Stimulated activated naive CD8-positive, alpha-beta T cell treated with anti-CD3 and anti-CD28 coated beads, Interleukin-15, Interleukin-2, amounts not matched to agents 100 ng/mL and 50 ng/mL, for 24 hours (primary cell): ENCODE measurements around the gene DSP.

ENCODE experiments used
- H3K27ac Mint-ChIP-seq: one replicate; pipeline ENCODE4 v1.8.0; 2021; ENCODE audit warnings: mild to moderate bottlenecking, mixed read lengths
- H3K27me3 Mint-ChIP-seq: one replicate; pipeline ENCODE4 v1.8.0; 2021; ENCODE audit warnings: mixed read lengths
- H3K36me3 Mint-ChIP-seq: one replicate; pipeline ENCODE4 v1.8.0; 2021; ENCODE audit warnings: low read depth, mixed read lengths
- H3K4me1 Mint-ChIP-seq: one replicate; pipeline ENCODE4 v1.8.0; 2021; ENCODE audit warnings: low read depth, mixed read lengths
- H3K4me3 Mint-ChIP-seq: one replicate; pipeline ENCODE4 v1.8.0; 2021; ENCODE audit warnings: mild to moderate bottlenecking, mixed read lengths
- H3K9me3 Mint-ChIP-seq: one replicate; pipeline ENCODE4 v1.8.0; 2021; ENCODE audit warnings: mixed read lengths

The DSP gene

GRCh38 chr6:7522873-7523272 is 18.6 kb upstream of the DSP start:
- Mint-ChIP-seq H3K9me3 (no peaks in the 10 kb centered on the region), H3K4me1 (no peaks in the 10 kb centered on the region), H3K27me3 (peaks cover 55% of the 10 kb centered on the region), H3K36me3 (no peaks in the 10 kb centered on the region), H3K4me3 (no peak overlapping the region), H3K27ac (no peak overlapping the region)

- H3K4me1 Mint-ChIP-seq: no peaks in the 10 kb centered on the region
- H3K27ac Mint-ChIP-seq: no peak overlapping the region
- no peaks in the 10 kb centered on the region for H3K36me3 Mint-ChIP-seq
- no peak overlapping the region for H3K4me3 Mint-ChIP-seq
- peaks cover 62% of the 10 kb centered on the region for H3K27me3 Mint-ChIP-seq
- no peaks in the 10 kb centered on the region for H3K9me3 Mint-ChIP-seq
Measured at GRCh38 chr6:7523922-7524321, 17.5 kb upstream of the DSP start.

- Mint-ChIP-seq H3K27ac (no peak overlapping the region), H3K36me3 (no peaks in the 10 kb centered on the region), H3K9me3 (no peaks in the 10 kb centered on the region), H3K4me1 (no peaks in the 10 kb centered on the region), H3K4me3 (no peak overlapping the region), H3K27me3 (peaks cover 64% of the 10 kb centered on the region)
Measured at GRCh38 chr6:7526755-7527154, 14.7 kb upstream of the DSP start.

GRCh38 chr6:7528565-7528964 is 12.9 kb upstream of the DSP start:
- peaks cover 57% of the 10 kb centered on the region for H3K27me3 Mint-ChIP-seq

GRCh38 chr6:7529141-7529540 is 12.3 kb upstream of the DSP start:
- H3K36me3 Mint-ChIP-seq: no peaks in the 10 kb centered on the region
- no peak overlapping the region for H3K27ac Mint-ChIP-seq
- H3K4me3 Mint-ChIP-seq: no peak overlapping the region
- no peaks in the 10 kb centered on the region for H3K9me3 Mint-ChIP-seq
- peaks cover 53% of the 10 kb centered on the region for H3K27me3 Mint-ChIP-seq
- no peaks in the 10 kb centered on the region for H3K4me1 Mint-ChIP-seq

More at GRCh38 chr6:7528565-7528964, 12.9 kb upstream of the DSP start:
- H3K9me3 Mint-ChIP-seq: no peaks in the 10 kb centered on the region
- H3K4me3 Mint-ChIP-seq: no peak overlapping the region
- H3K36me3 Mint-ChIP-seq: no peaks in the 10 kb centered on the region
- H3K4me1 Mint-ChIP-seq: no peaks in the 10 kb centered on the region
- no peak overlapping the region for H3K27ac Mint-ChIP-seq

- H3K36me3 Mint-ChIP-seq: no peaks in the 10 kb centered on the region
- no peak overlapping the region for H3K4me3 Mint-ChIP-seq
- H3K4me1 Mint-ChIP-seq: no peaks in the 10 kb centered on the region
- H3K27ac Mint-ChIP-seq: no peak overlapping the region
- H3K27me3 Mint-ChIP-seq: peaks cover 50% of the 10 kb centered on the region
- no peaks in the 10 kb centered on the region for H3K9me3 Mint-ChIP-seq
Measured at GRCh38 chr6:7532232-7532631, 9.2 kb upstream of the DSP start.

GRCh38 chr6:7532821-7533220 is 8.7 kb upstream of the DSP start:
- H3K27ac Mint-ChIP-seq: no peak overlapping the region
- H3K4me1 Mint-ChIP-seq: no peaks in the 10 kb centered on the region
- peaks cover 50% of the 10 kb centered on the region for H3K27me3 Mint-ChIP-seq
- no peak overlapping the region for H3K4me3 Mint-ChIP-seq
- no peaks in the 10 kb centered on the region for H3K9me3 Mint-ChIP-seq
- no peaks in the 10 kb centered on the region for H3K36me3 Mint-ChIP-seq

- no peaks in the 10 kb centered on the region for H3K4me1 Mint-ChIP-seq
- no peak overlapping the region for H3K4me3 Mint-ChIP-seq
- no peaks in the 10 kb centered on the region for H3K9me3 Mint-ChIP-seq
- H3K27me3 Mint-ChIP-seq: peaks cover 51% of the 10 kb centered on the region
- no peak overlapping the region for H3K27ac Mint-ChIP-seq
- H3K36me3 Mint-ChIP-seq: no peaks in the 10 kb centered on the region
Measured at GRCh38 chr6:7534192-7534591, 7.3 kb upstream of the DSP start.

- no peak overlapping the region for H3K4me3 Mint-ChIP-seq
- no peaks in the 10 kb centered on the region for H3K36me3 Mint-ChIP-seq
- H3K27ac Mint-ChIP-seq: no peak overlapping the region
- peaks cover 60% of the 10 kb centered on the region for H3K27me3 Mint-ChIP-seq
- no peaks in the 10 kb centered on the region for H3K9me3 Mint-ChIP-seq
- H3K4me1 Mint-ChIP-seq: peaks cover 5% of the 10 kb centered on the region
Measured at GRCh38 chr6:7535498-7535897, 6.0 kb upstream of the DSP start.

GRCh38 chr6:7537565-7538174 is 3.8 kb upstream of the DSP start:
- no peaks in the 10 kb centered on the region for H3K9me3 Mint-ChIP-seq
- peaks cover 12% of the 10 kb centered on the region for H3K4me1 Mint-ChIP-seq
- no peaks in the 10 kb centered on the region for H3K36me3 Mint-ChIP-seq
- no peak overlapping the region for H3K4me3 Mint-ChIP-seq
- no peak overlapping the region for H3K27ac Mint-ChIP-seq
- peaks cover 60% of the 10 kb centered on the region for H3K27me3 Mint-ChIP-seq

GRCh38 chr6:7538484-7538883 is 3.0 kb upstream of the DSP start:
- no peak overlapping the region for H3K27ac Mint-ChIP-seq
- no peaks in the 10 kb centered on the region for H3K36me3 Mint-ChIP-seq
- peaks cover 12% of the 10 kb centered on the region for H3K4me1 Mint-ChIP-seq
- H3K9me3 Mint-ChIP-seq: no peaks in the 10 kb centered on the region
- H3K27me3 Mint-ChIP-seq: peaks cover 62% of the 10 kb centered on the region
- H3K4me3 Mint-ChIP-seq: no peak overlapping the region

- Mint-ChIP-seq H3K27me3 (peaks cover 76% of the 10 kb centered on the region), H3K27ac (no peak overlapping the region), H3K4me3 (peak overlapping the region; percentile 73), H3K9me3 (no peaks in the 10 kb centered on the region), H3K4me1 (peaks cover 15% of the 10 kb centered on the region), H3K36me3 (no peaks in the 10 kb centered on the region)
Measured at GRCh38 chr6:7540595-7540994, 876 bp upstream of the DSP start.

GRCh38 chr6:7542065-7542873 is 798 bp downstream of the DSP start:
- H3K27ac Mint-ChIP-seq: no peak overlapping the region
- H3K9me3 Mint-ChIP-seq: no peaks in the 10 kb centered on the region
- peak overlapping the region; percentile 75 for H3K4me3 Mint-ChIP-seq
- H3K4me1 Mint-ChIP-seq: peaks cover 15% of the 10 kb centered on the region
- H3K27me3 Mint-ChIP-seq: peaks cover 76% of the 10 kb centered on the region
- H3K36me3 Mint-ChIP-seq: no peaks in the 10 kb centered on the region

- Mint-ChIP-seq H3K27ac (no peak overlapping the region), H3K4me1 (peaks cover 15% of the 10 kb centered on the region), H3K4me3 (peak overlapping the region; percentile 57), H3K9me3 (no peaks in the 10 kb centered on the region), H3K36me3 (no peaks in the 10 kb centered on the region), H3K27me3 (peaks cover 75% of the 10 kb centered on the region)
Measured at GRCh38 chr6:7542874-7543624, 1.6 kb downstream of the DSP start.

- Mint-ChIP-seq H3K27me3 (peaks cover 73% of the 10 kb centered on the region), H3K36me3 (no peaks in the 10 kb centered on the region), H3K9me3 (no peaks in the 10 kb centered on the region), H3K4me3 (no peak overlapping the region), H3K27ac (no peak overlapping the region), H3K4me1 (peaks cover 15% of the 10 kb centered on the region)
Measured at GRCh38 chr6:7543789-7544424, 2.4 kb downstream of the DSP start.
